Thyroid gland (tissue), 4 donors: Measurements from ENCODE around the gene TMEM14A. TPM values are rescaled to one million over a fixed set of nuclear protein-coding genes. Genes with fewer than 3 reads are reported as not detected.

Experiments
- DNase-seq, 2 donors: peaks; one replicate each; pipeline ENCODE4 v3.0.0-alpha.2; 2019
- H3K27ac ChIP-seq, 3 donors: fragments of 200-600 bp; sonication (generic); 1 replicate in 2 of 3; 2 replicates in 1 of 3; pipeline ENCODE4 v1.5.1; 2016 to 2019; ENCODE audit warnings: mild to moderate bottlenecking in 1 of 3, moderate library complexity in 1 of 3
- H3K27me3 ChIP-seq: fragments of 200-600 bp; sonication (generic); one replicate; pipeline ENCODE4 v1.5.1; 2019
- H3K36me3 ChIP-seq, 2 donors: fragments of 200-600 bp; sonication (generic); one replicate each; pipeline ENCODE4 v1.5.1; 2016 to 2019
- H3K4me1 ChIP-seq, 2 donors: fragments of 200-600 bp; sonication (generic); one replicate each; pipeline ENCODE4 v1.5.1; 2017 to 2019
- H3K4me3 ChIP-seq, 3 donors: fragments of 200-600 bp; sonication (generic); replicated peaks in 1 of 3; 1 replicate in 2 of 3; 2 replicates in 1 of 3; pipeline ENCODE4 v1.5.1; 2016; ENCODE audit warnings: mild to moderate bottlenecking in 1 of 3
- H3K9me3 ChIP-seq: fragments of 200-600 bp; sonication (generic); one replicate; pipeline ENCODE4 v1.5.1; 2017
- POLR2A ChIP-seq, 2 donors: fragments of 450-650 bp; IDR thresholded peaks; one replicate each; pipeline ENCODE4 v1.6.1; 2017; ENCODE audit warnings: antibody characterized with exemption in 2 of 2, mild to moderate bottlenecking in 2 of 2, moderate library complexity in 1 of 2
- WGBS, 2 donors: methylation state at CpG; one replicate each; pipeline ENCODE4 v1.1.5; 2017; 5-methylcytosine and 5-hydroxymethylcytosine counted together
- intact Hi-C: fragments of 100-400 bp; cut with DNase I; formaldehyde crosslinking; loops from one replicate; pipeline ENCODE4 v1.15.1; 2023
- total RNA-seq, 4 donors: library from RNA; depleted of rRNA; stranded (reverse); fragments of >200 nt; gene quantifications; one replicate each; pipeline ENCODE4 v1.2.3, GENCODE V29; 2016
- TF ChIP-seq, protein P1 (sequence below), 6 experiments: fragments of 200-600 bp in 3 of 6; fragments of 450-650 bp in 3 of 6; sonication (generic) in 3 of 6; IDR thresholded peaks; one replicate each; pipeline ENCODE4 v1.5.1; 2016 to 2019; ENCODE audit warnings: antibody characterized with exemption in 6 of 6, mild to moderate bottlenecking in 2 of 6, inconsistent platforms in 1 of 6, moderate library complexity in 1 of 6

The TMEM14A gene
- total RNA-seq, 4 donors from 2014 or later, result 15.3 to 43.0 (median 27.1) TPM

DNA sequence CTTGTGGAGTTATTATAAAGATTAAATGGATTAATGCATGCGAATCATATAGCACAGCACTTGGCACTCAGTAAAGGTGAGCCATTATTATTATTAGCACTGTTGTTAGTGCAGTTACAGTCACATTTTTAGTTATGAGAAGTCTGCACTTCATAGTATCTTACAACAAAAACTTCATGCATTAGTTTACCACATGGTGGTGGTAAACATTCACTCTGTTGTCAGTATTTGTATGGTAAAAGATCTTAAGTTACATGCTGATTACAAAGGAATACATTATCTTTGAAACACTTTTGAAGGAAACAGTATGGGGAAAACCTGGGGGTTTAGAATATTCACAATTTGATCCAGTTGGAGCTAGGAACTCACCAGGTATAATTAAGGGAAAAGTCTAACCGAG, 20.8 kb downstream of the TMEM14A start:
- intact Hi-C loops, result no loop called here
- H3K36me3 ChIP-seq, result no peaks in the 10 kb centered on the region
- no peaks in the 10 kb centered on the region for H3K27me3 ChIP-seq

DNA sequence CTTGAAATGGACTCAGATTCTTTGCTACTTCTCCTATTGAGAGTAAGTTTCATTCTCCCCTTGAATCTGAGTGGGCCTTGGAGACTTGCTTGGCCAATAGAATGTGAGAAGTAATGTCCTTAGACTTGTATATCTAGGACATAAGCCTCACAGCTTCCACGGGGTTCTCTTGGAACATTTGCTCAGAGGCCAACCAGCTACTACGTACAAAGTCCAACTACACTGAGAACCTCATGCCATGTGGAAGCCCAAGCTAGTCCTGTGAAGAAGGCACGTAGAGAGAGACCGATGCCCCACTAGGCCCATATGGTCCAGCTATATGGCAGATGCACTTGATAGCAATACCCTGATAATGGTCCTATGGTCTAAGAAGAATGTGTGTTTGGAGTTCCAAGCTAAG, 22.9 kb downstream of the TMEM14A start:
- Histone ChIP-seq H3K27me3 (no peaks in the 10 kb centered on the region), H3K27ac (no peak overlapping the region), H3K4me3 (no peak overlapping the region), H3K9me3 (no peaks in the 10 kb centered on the region), H3K36me3 (no peaks in the 10 kb centered on the region), H3K4me1 (no peaks in the 10 kb centered on the region)
- intact Hi-C loops, result no loop called here
- WGBS, 2 donors, result 88 to 97% methylated on average over 4 of the region's 4 CpGs
- DNase-seq, result no peak
- TF ChIP-seq POLR2A (IDR thresholded peaks at IDR 0.05), result no peak
- TF ChIP-seq, protein P1, sequence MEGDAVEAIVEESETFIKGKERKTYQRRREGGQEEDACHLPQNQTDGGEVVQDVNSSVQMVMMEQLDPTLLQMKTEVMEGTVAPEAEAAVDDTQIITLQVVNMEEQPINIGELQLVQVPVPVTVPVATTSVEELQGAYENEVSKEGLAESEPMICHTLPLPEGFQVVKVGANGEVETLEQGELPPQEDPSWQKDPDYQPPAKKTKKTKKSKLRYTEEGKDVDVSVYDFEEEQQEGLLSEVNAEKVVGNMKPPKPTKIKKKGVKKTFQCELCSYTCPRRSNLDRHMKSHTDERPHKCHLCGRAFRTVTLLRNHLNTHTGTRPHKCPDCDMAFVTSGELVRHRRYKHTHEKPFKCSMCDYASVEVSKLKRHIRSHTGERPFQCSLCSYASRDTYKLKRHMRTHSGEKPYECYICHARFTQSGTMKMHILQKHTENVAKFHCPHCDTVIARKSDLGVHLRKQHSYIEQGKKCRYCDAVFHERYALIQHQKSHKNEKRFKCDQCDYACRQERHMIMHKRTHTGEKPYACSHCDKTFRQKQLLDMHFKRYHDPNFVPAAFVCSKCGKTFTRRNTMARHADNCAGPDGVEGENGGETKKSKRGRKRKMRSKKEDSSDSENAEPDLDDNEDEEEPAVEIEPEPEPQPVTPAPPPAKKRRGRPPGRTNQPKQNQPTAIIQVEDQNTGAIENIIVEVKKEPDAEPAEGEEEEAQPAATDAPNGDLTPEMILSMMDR (IDR thresholded peaks at IDR 0.05), result no peak

More for the DNA sequence above, 20.8 kb downstream of the TMEM14A start:
- no peak overlapping the region for H3K27ac ChIP-seq
- H3K9me3 ChIP-seq, result no peaks in the 10 kb centered on the region
- TF ChIP-seq, protein P1 (IDR thresholded peaks at IDR 0.05), result no peak
- TF ChIP-seq POLR2A (IDR thresholded peaks at IDR 0.05), result no peak
- 91 to 99% methylated on average over 2 of the region's 2 CpGs for WGBS, 2 donors
- no peaks in the 10 kb centered on the region for H3K4me1 ChIP-seq
- no peak for DNase-seq
- H3K4me3 ChIP-seq, result no peak overlapping the region

DNA sequence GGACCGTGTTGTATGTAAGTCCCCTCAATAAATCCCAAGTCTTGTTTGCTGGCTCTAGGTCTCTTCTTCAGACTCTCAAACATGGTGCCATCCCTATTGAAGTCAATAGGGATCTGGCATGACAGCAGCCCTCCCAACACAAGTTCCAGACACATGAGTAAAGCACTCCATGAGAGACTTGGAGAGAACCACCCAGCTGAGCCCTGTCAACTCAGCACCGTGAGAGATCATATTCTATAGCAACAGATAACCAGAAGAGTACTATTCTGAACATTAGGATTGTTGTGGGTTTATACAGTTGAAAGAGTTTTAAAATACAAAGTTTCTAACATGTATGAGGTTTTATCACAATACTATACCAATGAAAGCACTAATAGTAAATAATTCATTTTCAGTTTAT, 23.5 kb downstream of the TMEM14A start:
- intact Hi-C loops, result no loop called here
- Histone ChIP-seq H3K9me3 (no peaks in the 10 kb centered on the region), H3K4me3 (no peak overlapping the region), H3K27ac (no peak overlapping the region), H3K4me1 (no peaks in the 10 kb centered on the region), H3K36me3 (no peaks in the 10 kb centered on the region), H3K27me3 (no peaks in the 10 kb centered on the region)
- DNase-seq, result no peak
- WGBS, 2 donors, result 93 to 100% methylated on average over 2 of the region's 2 CpGs
- TF ChIP-seq, protein P1 (IDR thresholded peaks at IDR 0.05), result no peak
- TF ChIP-seq POLR2A (IDR thresholded peaks at IDR 0.05), result no peak

DNA sequence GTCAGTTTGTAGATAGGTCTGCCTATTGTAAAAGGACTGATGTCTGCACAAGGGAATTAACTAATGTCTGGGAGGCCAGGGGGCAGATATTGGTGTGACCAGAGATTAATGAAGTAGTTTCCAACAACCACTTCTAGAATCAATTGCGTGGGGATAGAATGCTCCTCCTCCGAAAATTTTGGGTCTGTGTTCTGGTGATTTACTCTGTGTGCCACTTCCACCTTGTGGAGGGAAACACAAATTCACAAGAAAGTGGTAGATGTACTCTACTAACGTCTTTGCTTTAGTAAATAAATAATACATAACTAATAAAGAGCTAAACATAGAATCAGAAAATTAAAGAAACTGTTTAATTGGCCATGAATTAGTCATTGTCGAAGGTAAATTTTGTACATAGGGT, 25.5 kb downstream of the TMEM14A start:
- no peak for DNase-seq
- TF ChIP-seq POLR2A (IDR thresholded peaks at IDR 0.05), result no peak
- TF ChIP-seq, protein P1 (IDR thresholded peaks at IDR 0.05), result no peak
- WGBS, 2 donors, result 63 to 66% methylated on average over 4 of the region's 4 CpGs
- no peaks in the 10 kb centered on the region for H3K9me3 ChIP-seq
- no peaks in the 10 kb centered on the region for H3K27me3 ChIP-seq
- intact Hi-C loops, result no loop called here
- H3K27ac ChIP-seq, result no peak overlapping the region
- H3K4me1 ChIP-seq, result no peaks in the 10 kb centered on the region
- no peaks in the 10 kb centered on the region for H3K36me3 ChIP-seq
- H3K4me3 ChIP-seq, result no peak overlapping the region

DNA sequence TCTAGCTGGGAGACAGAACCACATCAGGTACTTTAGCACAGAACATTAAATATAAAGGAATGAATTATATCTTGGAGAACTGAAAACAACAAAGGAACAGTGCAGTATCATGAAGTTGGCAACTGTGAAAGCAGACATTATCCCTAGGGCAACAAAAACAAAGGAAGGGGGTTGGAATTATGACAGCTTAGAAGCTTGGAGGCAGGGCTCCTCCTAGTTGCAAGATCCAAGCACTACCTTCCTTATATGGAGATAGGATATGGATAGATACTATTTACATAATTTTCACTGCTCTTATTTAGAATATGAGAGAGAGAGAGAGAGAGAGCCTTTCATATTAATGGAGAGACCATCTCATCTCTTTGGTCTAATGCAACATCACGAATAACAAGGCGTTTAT, 27.0 kb downstream of the TMEM14A start:
- Histone ChIP-seq H3K27me3 (no peaks in the 10 kb centered on the region), H3K4me3 (no peak overlapping the region), H3K4me1 (no peaks in the 10 kb centered on the region), H3K9me3 (no peaks in the 10 kb centered on the region), H3K27ac (no peak overlapping the region), H3K36me3 (no peaks in the 10 kb centered on the region)
- intact Hi-C loops, result no loop called here
- no peak for DNase-seq
- no peak for TF ChIP-seq POLR2A (IDR thresholded peaks at IDR 0.05)
- TF ChIP-seq, protein P1 (IDR thresholded peaks at IDR 0.05), result no peak
- 97 to 98% methylated on average over 2 of the region's 2 CpGs for WGBS, 2 donors
